GM19351 (cell line): Measurements from ENCODE around the gene GUCY2C.
"Not testable (repeated sequence)": the region's sequence is repeated elsewhere in the genome, so short reads cannot be mapped to it uniquely, and the experiment has no call there.

Experiments
- ATAC-seq: cut with Tn5 transposase; IDR thresholded peaks from one replicate; pipeline ENCODE4 v1.9.1; 2021; ENCODE audit warnings: mild to moderate bottlenecking, moderate library complexity; ENCODE audit not compliant: unreplicated experiment

The GUCY2C gene

DNA sequence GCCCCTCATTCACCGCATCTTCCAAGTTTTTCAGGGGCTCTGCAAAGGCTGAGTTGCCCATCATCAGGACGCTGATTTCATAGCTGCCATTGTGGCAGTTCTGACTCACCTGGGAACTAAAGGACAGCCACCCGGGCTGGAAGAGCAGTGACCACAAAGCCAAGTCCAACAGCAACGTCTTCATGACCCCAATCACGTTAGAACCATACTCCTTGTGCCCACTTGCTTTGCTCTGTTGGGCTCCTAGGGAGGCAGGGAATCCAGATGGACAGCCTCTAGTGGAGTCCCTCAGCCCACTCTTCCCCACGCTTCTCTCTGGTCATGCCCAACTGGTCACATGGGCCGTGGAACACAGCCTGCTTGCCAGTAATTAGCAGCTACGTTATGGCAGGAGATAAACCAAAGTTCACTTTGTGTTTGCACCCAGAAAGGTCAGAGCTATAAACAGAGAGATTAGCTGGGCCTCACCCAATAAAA lies at the start of gene GUCY2C:
GUCY2C (minus strand) TSS at position 335 of the 477 bp plus-strand sequence; CDS start at position 184, 151 bp downstream.
- ATAC-seq: no peak

GRCh38 chr12:14743061-14743460 lies 46.7 kb upstream of the GUCY2C start:
- ATAC-seq: no peak

DNA sequence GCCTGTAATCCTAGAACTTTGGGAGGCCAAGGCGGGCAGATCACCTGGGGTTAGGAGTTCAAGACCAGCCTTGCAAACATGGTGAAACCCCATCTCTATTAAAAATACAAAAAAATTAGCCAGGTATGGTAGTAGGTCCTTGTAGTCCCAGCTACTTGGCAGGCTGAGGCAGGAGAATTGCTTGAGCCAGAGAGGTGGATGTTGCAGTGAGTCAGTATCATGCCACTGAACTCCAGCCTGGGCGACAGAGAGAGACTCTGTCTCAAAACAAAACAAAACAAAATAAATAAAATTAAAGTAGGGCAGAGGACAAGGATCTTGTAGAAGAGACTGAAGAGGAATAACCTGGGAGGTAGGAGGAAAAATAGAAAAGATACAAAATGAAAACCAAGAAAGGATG lies 45.5 kb upstream of the GUCY2C start:
- ATAC-seq: no peak

DNA sequence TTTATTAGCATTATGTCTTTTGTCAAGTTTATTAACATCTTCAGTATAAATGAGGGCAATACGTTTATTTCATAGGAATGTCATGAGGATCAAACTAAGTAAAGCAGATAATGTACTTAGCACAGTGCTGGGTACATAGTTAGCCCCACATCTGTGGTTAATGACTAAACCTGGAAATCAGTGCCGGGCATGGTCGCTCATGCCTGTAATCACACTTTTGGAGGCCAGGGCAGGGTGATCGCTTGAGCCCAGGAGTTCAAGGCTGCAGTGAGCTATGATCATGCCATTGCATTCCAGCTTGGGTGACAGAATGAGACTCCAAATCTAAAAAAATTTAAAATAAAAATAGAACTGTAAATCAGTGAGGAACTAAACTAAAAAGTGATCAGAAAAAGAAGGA lies 44.8 kb upstream of the GUCY2C start:
- no peak for ATAC-seq

- ATAC-seq: not testable (repeated sequence)
These were observed 40.0 kb upstream of the GUCY2C start for GRCh38 chr12:14736441-14736840.

- ATAC-seq: no peak
These were observed 35.4 kb upstream of the GUCY2C start for GRCh38 chr12:14731821-14732220.

GRCh38 chr12:14729586-14729985 lies 33.2 kb upstream of the GUCY2C start:
- ATAC-seq: no peak

- ATAC-seq: no peak
These were observed 27.4 kb upstream of the GUCY2C start for GRCh38 chr12:14723763-14724162.

GRCh38 chr12:14716848-14717444 lies 20.5 kb upstream of the GUCY2C start:
- ATAC-seq: peak; percentile 91

DNA sequence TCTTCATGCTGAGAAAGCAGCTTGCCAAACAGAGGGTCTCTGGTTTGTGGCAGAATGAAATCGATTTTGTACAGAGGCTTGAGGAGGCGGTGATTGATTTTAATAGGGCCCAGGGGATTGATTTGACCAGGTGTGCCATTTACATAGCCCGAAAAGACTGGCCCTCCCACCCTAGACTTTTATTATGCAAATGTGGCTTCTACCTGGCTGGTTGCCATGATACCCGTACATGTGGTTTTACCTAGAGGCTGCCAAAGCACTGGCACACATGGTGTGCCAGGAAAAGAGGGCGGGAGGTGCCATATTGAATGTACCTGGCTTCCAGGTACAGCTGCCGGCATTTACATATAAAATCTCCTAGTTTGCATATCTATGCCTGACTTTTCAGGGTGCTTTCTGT lies 18.0 kb upstream of the GUCY2C start:
- no peak for ATAC-seq

DNA sequence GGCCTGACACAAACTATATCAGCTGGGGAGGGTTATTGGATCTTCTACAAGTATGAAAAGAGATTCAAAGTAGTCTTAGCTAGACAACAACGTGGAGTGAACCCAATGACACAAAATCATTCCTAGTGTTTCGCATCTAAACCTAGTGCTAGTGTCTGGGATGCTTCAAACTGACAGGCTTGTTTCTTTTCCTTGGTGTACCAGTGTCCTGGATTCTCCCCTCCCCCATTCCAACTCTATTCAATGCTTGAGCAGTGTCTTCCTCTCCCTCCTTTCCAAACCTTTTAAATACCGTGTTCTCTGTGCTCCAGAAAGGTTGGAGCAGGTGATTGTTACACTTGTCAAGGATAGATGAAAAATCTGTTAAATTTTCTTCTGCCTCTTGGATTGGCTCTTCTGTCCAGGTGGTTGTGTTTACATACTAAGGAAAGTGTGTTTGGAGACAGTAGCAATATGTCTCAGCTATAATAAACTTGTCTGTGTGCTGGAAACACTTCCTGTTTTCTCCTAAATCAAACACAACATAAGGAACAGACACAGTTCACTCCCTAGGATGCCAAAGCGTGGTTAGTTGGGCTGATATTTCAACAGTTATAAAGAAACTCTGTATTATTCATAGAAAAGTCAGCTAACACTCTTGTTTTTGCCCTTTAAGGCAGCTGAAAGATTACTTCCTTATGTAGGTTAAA lies 14.4 kb upstream of the GUCY2C start:
- no peak for ATAC-seq

DNA sequence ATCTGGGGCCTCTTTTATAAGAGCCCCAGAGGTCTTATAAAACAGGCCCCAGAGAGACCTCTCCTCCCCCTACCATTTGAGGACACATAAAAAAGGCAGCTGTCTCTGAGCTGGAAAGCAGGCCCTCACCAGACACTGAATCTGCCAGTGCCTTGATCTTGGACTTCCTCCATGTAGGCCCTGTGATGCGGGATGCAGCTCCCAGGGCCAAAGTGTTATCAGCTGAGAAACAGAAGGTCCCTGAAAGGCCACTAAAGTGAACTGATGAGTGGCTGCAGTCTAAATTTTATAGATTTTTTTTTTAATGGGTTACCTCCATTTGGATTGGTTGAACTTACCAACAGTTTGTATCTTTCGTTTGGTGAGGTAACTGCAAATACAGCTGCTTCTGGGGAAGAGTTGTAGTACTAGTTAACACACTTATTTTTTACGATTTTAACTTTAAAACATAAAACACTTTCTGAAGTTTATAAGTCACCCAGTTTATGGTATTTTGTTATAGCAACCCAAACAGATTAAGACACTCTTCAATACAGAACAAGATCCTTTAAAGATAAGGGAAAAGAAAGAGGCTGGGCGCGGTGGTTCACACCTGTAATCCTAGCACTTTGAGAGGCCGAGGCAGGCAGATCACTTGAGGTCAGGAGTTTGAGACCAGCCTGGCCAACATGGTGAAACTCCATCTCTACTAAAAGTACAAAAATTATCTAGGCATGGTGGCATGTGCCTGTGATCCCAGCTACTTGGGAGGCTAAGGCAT lies 5.6 kb upstream of the GUCY2C start:
- no peak for ATAC-seq

DNA sequence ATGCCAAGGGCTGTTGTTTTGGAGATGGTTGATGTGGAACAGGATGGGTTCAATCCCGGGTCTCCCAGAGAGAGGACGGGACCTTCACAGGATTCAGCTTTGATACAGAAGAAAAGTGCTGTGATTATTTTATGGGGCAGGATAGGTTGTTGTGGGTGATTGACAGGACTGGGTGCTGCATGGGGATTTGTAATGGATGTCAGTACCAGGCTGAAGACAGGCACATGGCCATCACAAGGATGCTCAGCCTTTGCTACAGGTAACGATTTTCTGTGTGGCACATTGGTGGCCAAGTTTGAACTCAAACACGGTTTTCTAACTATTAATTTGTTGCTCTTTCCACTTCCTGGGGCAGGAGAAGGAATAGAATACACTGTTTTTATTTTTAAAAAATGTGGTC lies 4.5 kb upstream of the GUCY2C start:
- ATAC-seq: no peak

DNA sequence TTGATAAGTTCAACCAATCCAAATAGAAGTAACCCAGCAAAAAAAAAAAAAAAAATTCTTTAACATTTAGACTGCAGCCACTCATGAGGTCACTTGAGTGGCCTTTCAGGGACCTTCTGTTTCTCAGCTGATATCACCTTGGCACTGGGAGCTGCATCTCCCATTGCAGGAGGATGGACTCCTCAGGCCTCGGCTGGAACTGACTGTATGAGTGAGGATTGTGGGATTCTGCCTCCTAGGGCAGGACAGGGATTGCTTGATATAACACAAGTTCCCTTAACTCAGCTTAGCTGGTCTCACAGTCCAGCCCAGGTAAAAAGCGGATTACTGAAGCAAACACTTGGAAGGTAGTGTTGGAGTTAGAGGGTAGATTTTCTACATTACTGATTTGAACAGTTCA lies 3.5 kb upstream of the GUCY2C start:
- ATAC-seq: no peak

DNA sequence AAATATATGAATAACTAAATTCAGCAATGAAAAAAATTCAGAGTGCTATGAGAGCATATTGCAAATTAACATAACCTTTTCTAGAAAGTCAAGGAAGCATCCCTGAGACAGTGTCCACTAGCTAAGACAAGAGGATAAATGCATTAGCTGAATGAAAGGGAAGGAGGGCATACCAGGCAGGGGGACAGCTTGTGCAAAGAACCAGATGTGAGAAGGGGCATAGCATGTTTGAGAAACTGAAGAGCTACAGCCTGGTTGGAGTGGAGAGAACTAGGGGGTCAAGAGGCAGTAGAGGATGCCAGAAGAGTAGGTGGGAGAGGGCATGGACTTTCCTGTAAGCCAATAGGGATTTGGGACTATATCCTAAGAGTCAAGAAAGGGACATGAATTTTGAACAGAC lies 2.2 kb upstream of the GUCY2C start:
- ATAC-seq: no peak

- ATAC-seq: no peak
These were observed 671 bp downstream of the GUCY2C start for GRCh38 chr12:14695715-14696141.

DNA sequence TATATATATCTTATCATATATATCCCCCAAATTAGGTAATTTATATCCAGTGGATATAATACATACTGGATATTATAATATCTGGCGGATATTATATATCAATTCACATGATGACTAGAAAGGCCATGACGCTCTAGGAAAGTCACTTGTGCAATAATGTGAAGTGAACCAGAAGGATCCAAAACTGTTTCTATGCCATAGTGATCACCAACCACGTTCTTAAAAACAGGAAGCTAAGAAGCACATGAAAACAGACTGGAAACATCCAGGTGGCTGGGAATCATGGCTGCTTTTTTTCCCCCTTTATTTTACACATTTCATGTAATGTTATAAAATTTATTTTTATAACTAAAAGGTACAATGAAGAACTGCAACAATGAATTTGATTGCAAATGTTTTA lies 1.4 kb downstream of the GUCY2C start:
- no peak for ATAC-seq

DNA sequence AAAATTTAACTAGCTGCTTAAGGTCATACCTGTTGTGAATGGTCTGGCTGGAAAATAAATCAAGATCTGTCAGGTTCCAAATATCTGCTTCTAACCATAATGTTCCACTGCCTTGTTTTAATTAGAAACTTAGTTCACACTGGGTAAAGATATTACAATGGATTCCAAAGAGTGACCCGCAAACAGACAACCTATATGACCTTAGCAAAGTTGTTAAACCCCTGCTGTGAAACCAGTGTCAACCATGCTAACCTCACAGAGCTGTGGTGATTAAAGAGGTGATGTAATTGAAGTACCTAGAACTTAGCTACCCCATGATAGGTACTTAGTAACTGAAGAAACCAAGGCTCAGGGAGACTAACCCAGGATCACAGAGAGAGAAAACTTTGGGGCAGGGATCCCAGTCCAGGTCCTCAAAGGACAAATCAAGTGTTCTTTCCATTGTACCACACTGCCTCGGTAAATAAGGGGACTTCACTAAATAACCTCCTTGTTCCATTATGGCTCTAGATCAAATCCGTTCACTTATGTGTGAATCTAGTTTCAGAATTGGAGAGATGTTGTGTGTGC lies 2.2 kb downstream of the GUCY2C start:
- ATAC-seq: no peak

DNA sequence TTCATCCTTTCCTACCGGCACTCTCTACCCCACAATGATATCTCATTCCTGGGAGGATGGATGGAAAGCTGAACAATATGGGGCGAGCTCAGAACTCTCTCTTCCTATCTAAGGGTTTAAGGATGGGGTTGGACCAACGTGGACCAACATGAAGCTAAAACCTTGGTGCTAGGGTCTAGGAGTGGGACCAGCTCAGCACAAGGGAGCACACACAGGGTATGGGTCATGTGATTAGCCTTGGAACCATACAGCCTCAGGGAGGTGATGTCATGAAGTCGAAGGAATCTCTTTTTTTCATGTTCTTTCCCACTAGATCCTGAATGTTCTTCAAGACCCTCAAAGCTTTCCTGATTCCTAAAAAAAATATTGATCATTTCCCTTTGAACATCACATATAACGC lies 3.3 kb downstream of the GUCY2C start:
- ATAC-seq: no peak

- ATAC-seq: peak; percentile 56
These were observed 4.8 kb downstream of the GUCY2C start for GRCh38 chr12:14691560-14691959.

DNA sequence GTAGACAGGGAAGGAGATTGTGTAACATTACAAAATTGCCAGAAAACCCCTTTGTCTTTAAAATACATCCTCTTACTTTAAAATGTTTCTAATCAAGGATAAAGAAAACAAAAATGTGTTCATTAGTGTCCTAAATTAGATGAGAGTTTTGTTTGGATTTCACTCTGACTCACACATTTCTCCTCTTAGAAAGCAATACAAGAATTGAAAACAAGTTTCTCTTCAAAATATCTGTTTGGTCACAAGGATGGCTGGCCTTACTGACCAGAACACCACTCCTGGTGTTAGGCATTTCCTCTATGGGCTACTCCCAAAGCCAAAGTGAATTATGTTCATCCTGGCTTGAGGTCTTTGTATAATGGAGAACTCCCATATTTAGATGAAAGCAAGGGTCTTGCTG lies 6.4 kb downstream of the GUCY2C start:
- no peak for ATAC-seq

DNA sequence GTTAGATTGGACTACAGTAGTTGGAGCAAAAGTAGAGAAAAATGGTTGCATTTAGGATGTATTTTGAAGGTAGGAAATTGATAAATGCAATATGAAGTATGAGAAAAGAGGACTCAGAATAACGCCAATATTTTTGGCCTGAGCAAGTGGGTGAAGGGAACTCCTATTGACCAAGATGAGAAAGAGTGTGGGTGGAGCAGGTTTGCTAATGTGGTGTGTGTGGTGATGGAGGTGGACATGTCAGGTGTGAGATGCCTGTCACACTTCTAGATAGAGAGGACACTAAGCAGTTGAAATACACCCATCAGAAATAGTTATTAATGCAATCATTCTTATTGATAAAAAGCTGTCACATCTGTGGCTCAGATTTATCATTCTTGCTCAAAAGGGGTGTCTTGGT lies 7.3 kb downstream of the GUCY2C start:
- no peak for ATAC-seq
